GM23338 (cell line): ENCODE results near the gene DRP2.

Experiments used
- CREB1 ChIP-seq: fragments of 250-450 bp; sonication (Bioruptor Pico); IDR thresholded peaks from 2 replicates; pipeline ENCODE4 v1.5.0; 2020; ENCODE audit warnings: low read depth, mild to moderate bottlenecking, moderate library complexity
- EZH2 ChIP-seq: fragments of 200-600 bp; sonication (generic); IDR thresholded peaks from one replicate; pipeline ENCODE4 v1.8.0; 2017; ENCODE audit warnings: antibody characterized with exemption, mild to moderate bottlenecking, low read depth; ENCODE audit not compliant: unreplicated experiment
- EZH2phosphoT487 ChIP-seq: fragments of 200-600 bp; sonication (generic); IDR thresholded peaks from one replicate; pipeline ENCODE4 v1.8.1; 2018; ENCODE audit warnings: antibody characterized with exemption; ENCODE audit not compliant: unreplicated experiment
- POLR2AphosphoS5 ChIP-seq: IDR thresholded peaks from 2 replicates; pipeline ENCODE4 v1.6.1; 2016; ENCODE audit warnings: antibody characterized with exemption, low read depth
- TF ChIP-seq, protein P1 (sequence below), 2 experiments: fragments of 200-600 bp in 1 of 2; sonication (generic) in 1 of 2; conservative IDR thresholded peaks; 2 replicates each; pipeline versions ENCODE4 v1.5.1 to v1.6.1; 2016 to 2017; ENCODE audit warnings: antibody characterized with exemption in 2 of 2, low read depth in 2 of 2, mild to moderate bottlenecking in 2 of 2, moderate library complexity in 1 of 2
- TF ChIP-seq, protein P2 (sequence below): IDR thresholded peaks from 2 replicates; pipeline ENCODE4 v1.6.1; 2016; ENCODE audit warnings: antibody characterized with exemption
- TF ChIP-seq, protein P3 (sequence below): IDR thresholded peaks from one replicate; pipeline ENCODE4 v1.6.1; 2018; ENCODE audit warnings: antibody characterized with exemption; ENCODE audit not compliant: unreplicated experiment

DNA sequence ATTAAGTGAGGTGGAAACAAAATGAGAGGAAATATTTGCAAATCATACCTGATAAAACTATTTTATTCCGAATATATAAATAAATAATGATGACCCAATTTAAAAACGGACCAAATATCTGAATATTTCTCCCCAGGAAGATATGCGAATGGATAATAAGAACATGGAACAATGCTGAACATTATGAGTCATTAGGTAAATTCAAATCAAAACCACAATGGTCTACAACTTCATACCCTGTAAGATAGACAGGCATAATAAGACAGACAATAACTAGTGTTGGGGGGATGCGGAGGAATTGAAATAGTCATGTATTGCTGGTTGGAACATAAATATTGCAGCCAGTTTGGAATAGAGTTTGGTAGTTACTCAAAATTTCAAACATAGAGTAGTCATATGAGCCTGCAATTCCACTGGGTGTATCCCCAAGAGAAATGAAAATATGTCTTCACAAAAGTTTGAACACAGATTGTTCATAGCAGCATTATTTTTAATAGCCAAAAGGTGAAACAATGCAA, 47.6 kb upstream of the DRP2 start:
- TF ChIP-seq POLR2AphosphoS5, result no peak
- TF ChIP-seq, protein P1, sequence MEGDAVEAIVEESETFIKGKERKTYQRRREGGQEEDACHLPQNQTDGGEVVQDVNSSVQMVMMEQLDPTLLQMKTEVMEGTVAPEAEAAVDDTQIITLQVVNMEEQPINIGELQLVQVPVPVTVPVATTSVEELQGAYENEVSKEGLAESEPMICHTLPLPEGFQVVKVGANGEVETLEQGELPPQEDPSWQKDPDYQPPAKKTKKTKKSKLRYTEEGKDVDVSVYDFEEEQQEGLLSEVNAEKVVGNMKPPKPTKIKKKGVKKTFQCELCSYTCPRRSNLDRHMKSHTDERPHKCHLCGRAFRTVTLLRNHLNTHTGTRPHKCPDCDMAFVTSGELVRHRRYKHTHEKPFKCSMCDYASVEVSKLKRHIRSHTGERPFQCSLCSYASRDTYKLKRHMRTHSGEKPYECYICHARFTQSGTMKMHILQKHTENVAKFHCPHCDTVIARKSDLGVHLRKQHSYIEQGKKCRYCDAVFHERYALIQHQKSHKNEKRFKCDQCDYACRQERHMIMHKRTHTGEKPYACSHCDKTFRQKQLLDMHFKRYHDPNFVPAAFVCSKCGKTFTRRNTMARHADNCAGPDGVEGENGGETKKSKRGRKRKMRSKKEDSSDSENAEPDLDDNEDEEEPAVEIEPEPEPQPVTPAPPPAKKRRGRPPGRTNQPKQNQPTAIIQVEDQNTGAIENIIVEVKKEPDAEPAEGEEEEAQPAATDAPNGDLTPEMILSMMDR (conservative IDR thresholded peaks at IDR 0.05; ENCODE audit: low read depth in 2 of 2), result no peak
- no peak for TF ChIP-seq EZH2
- TF ChIP-seq, protein P2, sequence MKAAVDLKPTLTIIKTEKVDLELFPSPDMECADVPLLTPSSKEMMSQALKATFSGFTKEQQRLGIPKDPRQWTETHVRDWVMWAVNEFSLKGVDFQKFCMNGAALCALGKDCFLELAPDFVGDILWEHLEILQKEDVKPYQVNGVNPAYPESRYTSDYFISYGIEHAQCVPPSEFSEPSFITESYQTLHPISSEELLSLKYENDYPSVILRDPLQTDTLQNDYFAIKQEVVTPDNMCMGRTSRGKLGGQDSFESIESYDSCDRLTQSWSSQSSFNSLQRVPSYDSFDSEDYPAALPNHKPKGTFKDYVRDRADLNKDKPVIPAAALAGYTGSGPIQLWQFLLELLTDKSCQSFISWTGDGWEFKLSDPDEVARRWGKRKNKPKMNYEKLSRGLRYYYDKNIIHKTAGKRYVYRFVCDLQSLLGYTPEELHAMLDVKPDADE, result no peak
- no peak for TF ChIP-seq EZH2phosphoT487
- TF ChIP-seq, protein P3, sequence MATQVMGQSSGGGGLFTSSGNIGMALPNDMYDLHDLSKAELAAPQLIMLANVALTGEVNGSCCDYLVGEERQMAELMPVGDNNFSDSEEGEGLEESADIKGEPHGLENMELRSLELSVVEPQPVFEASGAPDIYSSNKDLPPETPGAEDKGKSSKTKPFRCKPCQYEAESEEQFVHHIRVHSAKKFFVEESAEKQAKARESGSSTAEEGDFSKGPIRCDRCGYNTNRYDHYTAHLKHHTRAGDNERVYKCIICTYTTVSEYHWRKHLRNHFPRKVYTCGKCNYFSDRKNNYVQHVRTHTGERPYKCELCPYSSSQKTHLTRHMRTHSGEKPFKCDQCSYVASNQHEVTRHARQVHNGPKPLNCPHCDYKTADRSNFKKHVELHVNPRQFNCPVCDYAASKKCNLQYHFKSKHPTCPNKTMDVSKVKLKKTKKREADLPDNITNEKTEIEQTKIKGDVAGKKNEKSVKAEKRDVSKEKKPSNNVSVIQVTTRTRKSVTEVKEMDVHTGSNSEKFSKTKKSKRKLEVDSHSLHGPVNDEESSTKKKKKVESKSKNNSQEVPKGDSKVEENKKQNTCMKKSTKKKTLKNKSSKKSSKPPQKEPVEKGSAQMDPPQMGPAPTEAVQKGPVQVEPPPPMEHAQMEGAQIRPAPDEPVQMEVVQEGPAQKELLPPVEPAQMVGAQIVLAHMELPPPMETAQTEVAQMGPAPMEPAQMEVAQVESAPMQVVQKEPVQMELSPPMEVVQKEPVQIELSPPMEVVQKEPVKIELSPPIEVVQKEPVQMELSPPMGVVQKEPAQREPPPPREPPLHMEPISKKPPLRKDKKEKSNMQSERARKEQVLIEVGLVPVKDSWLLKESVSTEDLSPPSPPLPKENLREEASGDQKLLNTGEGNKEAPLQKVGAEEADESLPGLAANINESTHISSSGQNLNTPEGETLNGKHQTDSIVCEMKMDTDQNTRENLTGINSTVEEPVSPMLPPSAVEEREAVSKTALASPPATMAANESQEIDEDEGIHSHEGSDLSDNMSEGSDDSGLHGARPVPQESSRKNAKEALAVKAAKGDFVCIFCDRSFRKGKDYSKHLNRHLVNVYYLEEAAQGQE, result no peak
- TF ChIP-seq CREB1 (CRISPR knock-in tag), result no peak
